B cell (primary cell): ENCODE data around the gene TMEM38A.

ENCODE experiments used
- EZH2 ChIP-seq: IDR thresholded peaks from 2 replicates; pipeline ENCODE4 v1.6.1; 2012; ENCODE audit warnings: borderline replicate concordance, low read depth, mild to moderate bottlenecking, moderate library complexity, low read length; ENCODE audit not compliant: insufficient read depth, poor library complexity, severe bottlenecking
- TF ChIP-seq, protein P1 (sequence below): fragments of 200-600 bp; IDR thresholded peaks from one replicate; pipeline ENCODE4 v1.8.0; 2022; ENCODE audit warnings: antibody characterized with exemption, mild to moderate bottlenecking

GRCh38 chr19:16625163-16625958 is 35.6 kb upstream of the TMEM38A start:
- TF ChIP-seq, protein P1, sequence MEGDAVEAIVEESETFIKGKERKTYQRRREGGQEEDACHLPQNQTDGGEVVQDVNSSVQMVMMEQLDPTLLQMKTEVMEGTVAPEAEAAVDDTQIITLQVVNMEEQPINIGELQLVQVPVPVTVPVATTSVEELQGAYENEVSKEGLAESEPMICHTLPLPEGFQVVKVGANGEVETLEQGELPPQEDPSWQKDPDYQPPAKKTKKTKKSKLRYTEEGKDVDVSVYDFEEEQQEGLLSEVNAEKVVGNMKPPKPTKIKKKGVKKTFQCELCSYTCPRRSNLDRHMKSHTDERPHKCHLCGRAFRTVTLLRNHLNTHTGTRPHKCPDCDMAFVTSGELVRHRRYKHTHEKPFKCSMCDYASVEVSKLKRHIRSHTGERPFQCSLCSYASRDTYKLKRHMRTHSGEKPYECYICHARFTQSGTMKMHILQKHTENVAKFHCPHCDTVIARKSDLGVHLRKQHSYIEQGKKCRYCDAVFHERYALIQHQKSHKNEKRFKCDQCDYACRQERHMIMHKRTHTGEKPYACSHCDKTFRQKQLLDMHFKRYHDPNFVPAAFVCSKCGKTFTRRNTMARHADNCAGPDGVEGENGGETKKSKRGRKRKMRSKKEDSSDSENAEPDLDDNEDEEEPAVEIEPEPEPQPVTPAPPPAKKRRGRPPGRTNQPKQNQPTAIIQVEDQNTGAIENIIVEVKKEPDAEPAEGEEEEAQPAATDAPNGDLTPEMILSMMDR = no peak
- TF ChIP-seq EZH2 = no peak
